Gastroesophageal sphincter (tissue), 4 donors: Measurements from ENCODE around the gene TELO2. TPM values are rescaled to one million over a fixed set of nuclear protein-coding genes. Genes with fewer than 3 reads are reported as not detected.

ENCODE experiments used
- ATAC-seq: fragments of 150-250 bp; one replicate; pipeline ENCODE4 v1.9.1; 2016; ENCODE audit warnings: mild to moderate bottlenecking, moderate library complexity
- H3K27ac ChIP-seq, 4 donors: fragments of 200-600 bp; sonication (generic) in 3 of 4; 1 replicate in 3 of 4; 2 replicates in 1 of 4; pipeline ENCODE4 v1.5.1; 2016 to 2019
- H3K27me3 ChIP-seq: fragments of 200-600 bp; sonication (generic); one replicate; pipeline ENCODE4 v1.5.1; 2019
- H3K36me3 ChIP-seq, 2 donors: fragments of 200-600 bp; sonication (generic); one replicate each; pipeline ENCODE4 v1.5.1; 2019; ENCODE audit warnings: control low read depth in 1 of 2
- H3K4me1 ChIP-seq, 3 donors: fragments of 200-600 bp; sonication (generic); 1 replicate in 2 of 3; 2 replicates in 1 of 3; pipeline ENCODE4 v1.5.1; 2016 to 2019; ENCODE audit warnings: control low read depth in 2 of 3
- H3K4me3 ChIP-seq, 2 donors: fragments of 200-600 bp; sonication (generic); one replicate each; pipeline ENCODE4 v1.5.1; 2019; ENCODE audit warnings: mild to moderate bottlenecking in 1 of 2, moderate library complexity in 1 of 2
- H3K9me3 ChIP-seq, 3 donors: fragments of 200-600 bp; sonication (generic); one replicate each; pipeline ENCODE4 v1.5.1; 2017 to 2019; ENCODE audit warnings: control low read depth in 2 of 3
- EP300 ChIP-seq: sonication (generic); formaldehyde crosslinking; IDR thresholded peaks from one replicate; pipeline ENCODE4 v1.6.1; 2017; ENCODE audit warnings: antibody characterized with exemption, mild to moderate bottlenecking
- POLR2A ChIP-seq, 2 donors: fragments of 450-650 bp; IDR thresholded peaks; one replicate each; pipeline ENCODE4 v1.6.1; 2017; ENCODE audit warnings: antibody characterized with exemption in 2 of 2, mild to moderate bottlenecking in 2 of 2, moderate library complexity in 1 of 2
- POLR2AphosphoS5 ChIP-seq: sonication (generic); formaldehyde crosslinking; IDR thresholded peaks from one replicate; pipeline ENCODE4 v1.6.1; 2017; ENCODE audit warnings: antibody characterized with exemption
- WGBS, 2 donors: methylation state at CpG; one replicate each; pipeline ENCODE4 v1.1.5; 2018; ENCODE audit warnings: low coverage in 1 of 2; 5-methylcytosine and 5-hydroxymethylcytosine counted together
- total RNA-seq, 4 donors: library from RNA; depleted of rRNA; stranded (reverse); fragments of >200 nt; gene quantifications; one replicate each; pipeline ENCODE4 v1.1.0, GENCODE V29; 2016
- TF ChIP-seq, protein P1 (sequence below), 4 experiments: fragments of 200-600 bp in 2 of 4; fragments of 450-650 bp in 2 of 4; sonication (generic) in 1 of 4; IDR thresholded peaks; one replicate each; pipeline ENCODE4 v1.5.1; 2017 to 2019; ENCODE audit warnings: antibody characterized with exemption in 4 of 4, mild to moderate bottlenecking in 2 of 4, moderate library complexity in 2 of 4

TELO2 gene
- total RNA-seq, 4 donors from 2014 or later = 10.9 to 33.9 (median 20.8) TPM

DNA sequence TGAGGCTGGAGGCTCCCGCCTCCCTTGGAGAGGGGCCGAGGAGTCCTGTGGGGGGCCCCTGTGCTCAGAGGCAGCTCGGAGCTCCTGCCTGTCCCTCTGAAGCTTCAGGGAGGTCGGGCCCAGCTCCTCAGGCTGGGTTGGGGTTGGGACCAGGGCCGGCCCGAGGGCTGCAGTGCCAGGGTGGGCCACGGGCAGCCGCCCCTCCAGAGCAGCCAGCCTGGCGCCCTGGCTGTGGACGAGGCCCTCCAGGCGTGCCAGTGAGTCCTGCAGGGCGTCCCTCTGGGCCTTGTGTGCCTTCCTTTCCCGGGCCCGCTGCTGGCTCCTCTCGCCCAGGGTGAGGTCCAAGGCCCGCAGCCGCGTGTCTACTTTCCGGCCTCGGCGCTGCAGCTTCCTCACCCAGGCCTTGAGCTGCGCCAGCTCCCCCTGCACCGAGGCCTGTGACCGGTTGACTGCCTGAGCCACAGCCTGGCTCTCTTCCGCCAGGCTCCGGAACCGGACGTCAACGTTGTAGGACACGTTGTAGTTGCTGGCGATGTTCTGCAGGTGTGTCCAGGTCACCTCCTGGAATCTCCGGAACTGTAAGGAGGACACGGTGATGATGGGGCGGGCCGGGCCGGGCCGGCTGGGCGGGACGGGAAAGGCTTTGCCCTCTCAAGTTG lies 5.6 kb upstream of the TELO2 start:
- ATAC-seq = no peak
- 93 to 97% methylated on average over 7 to 8 of the region's 39 CpGs for WGBS, 2 donors
- no peaks in the 10 kb centered on the region for H3K36me3 ChIP-seq
- peaks cover 0 to 3% (median 2%) of the 10 kb centered on the region in 3 donors for H3K4me1 ChIP-seq
- H3K27me3 ChIP-seq = no peaks in the 10 kb centered on the region
- no peak overlapping the region for H3K27ac ChIP-seq
- H3K4me3 ChIP-seq = no peak overlapping the region
- TF ChIP-seq, protein P1, sequence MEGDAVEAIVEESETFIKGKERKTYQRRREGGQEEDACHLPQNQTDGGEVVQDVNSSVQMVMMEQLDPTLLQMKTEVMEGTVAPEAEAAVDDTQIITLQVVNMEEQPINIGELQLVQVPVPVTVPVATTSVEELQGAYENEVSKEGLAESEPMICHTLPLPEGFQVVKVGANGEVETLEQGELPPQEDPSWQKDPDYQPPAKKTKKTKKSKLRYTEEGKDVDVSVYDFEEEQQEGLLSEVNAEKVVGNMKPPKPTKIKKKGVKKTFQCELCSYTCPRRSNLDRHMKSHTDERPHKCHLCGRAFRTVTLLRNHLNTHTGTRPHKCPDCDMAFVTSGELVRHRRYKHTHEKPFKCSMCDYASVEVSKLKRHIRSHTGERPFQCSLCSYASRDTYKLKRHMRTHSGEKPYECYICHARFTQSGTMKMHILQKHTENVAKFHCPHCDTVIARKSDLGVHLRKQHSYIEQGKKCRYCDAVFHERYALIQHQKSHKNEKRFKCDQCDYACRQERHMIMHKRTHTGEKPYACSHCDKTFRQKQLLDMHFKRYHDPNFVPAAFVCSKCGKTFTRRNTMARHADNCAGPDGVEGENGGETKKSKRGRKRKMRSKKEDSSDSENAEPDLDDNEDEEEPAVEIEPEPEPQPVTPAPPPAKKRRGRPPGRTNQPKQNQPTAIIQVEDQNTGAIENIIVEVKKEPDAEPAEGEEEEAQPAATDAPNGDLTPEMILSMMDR (IDR thresholded peaks at IDR 0.05) = no peak
- no peak for TF ChIP-seq POLR2A (IDR thresholded peaks at IDR 0.05)
- no peaks in the 10 kb centered on the region for H3K9me3 ChIP-seq

DNA sequence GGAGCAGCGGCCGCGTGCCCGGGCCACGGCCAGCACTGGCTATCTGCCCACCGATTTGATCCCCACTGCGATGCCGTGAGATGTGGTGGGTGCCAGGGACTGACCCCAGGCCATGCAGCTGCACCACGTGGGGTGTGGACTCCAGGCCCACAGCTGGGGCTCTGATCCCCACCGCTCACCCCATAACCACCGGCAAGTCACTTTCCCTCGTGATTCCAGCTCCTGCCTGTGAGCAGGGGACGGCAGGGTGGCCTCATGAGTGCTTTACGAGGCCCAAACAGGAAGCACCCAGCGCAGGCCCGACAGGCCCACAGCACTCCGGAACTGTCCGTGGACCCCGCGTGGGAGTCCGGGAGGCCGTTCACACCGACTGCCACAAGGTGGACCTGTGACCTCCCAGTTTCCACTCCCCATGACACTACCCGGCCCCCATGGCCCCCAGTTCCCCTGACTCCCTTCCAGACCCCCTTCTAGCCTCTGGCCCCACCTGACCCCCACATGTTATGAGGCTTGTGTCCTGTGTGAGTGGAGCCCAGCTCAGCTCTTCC lies 5.0 kb upstream of the TELO2 start:
- Histone ChIP-seq H3K4me3 (no peak overlapping the region), H3K4me1 (peaks cover 0 to 9% (median 6%) of the 10 kb centered on the region in 3 donors), H3K36me3 (no peaks in the 10 kb centered on the region), H3K9me3 (no peaks in the 10 kb centered on the region), H3K27ac (no peak overlapping the region), H3K27me3 (no peaks in the 10 kb centered on the region)
- TF ChIP-seq EP300 (no peak), POLR2A (IDR thresholded peaks at IDR 0.05) (no peak), POLR2AphosphoS5 (no peak)
- TF ChIP-seq, protein P1 (IDR thresholded peaks at IDR 0.05) = no peak
- 60 to 91% methylated on average over 1 to 7 of the region's 24 CpGs for WGBS, 2 donors
- ATAC-seq = no peak

DNA sequence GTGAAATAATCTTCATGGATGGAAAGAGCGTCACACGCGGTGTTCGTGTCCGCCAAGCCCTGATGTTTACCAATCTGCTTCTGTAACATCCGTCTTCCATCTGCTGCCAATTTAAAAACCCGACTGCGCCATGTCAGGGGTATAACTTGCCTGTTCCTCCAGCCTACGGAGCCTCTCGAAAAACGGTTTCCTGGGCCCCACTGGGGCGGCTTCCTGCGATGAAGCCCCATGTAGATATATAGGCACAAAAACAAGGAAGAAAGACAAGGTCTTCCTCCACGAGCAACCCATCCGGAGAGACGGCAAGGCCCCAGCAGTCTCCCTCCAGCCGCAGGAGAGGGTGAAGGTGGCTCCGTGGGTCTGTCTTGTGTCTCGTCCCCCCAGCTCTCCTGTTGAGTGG lies 4.5 kb upstream of the TELO2 start, which contains the start of gene PTX4:
PTX4 (minus strand) TSS at position 326 of the 400 bp plus-strand sequence; CDS start at position 291, 35 bp downstream.
- TF ChIP-seq, protein P1 (IDR thresholded peaks at IDR 0.05) = no peak
- TF ChIP-seq POLR2AphosphoS5 (no peak), EP300 (no peak), POLR2A (IDR thresholded peaks at IDR 0.05) (no peak)
- no peak for ATAC-seq
- Histone ChIP-seq H3K4me3 (no peak within 1 kb of the TSS), H3K36me3 (no peaks in the 10 kb centered on the region), H3K27ac (no peak within 1 kb of the TSS), H3K9me3 (no peaks in the 10 kb centered on the region), H3K4me1 (peaks cover 0 to 10% (median 6%) of the 10 kb centered on the region in 3 donors), H3K27me3 (no peaks in the 10 kb centered on the region)
- WGBS, 2 donors = 83 to 85% methylated on average over 11 to 18 of the region's 19 CpGs

DNA sequence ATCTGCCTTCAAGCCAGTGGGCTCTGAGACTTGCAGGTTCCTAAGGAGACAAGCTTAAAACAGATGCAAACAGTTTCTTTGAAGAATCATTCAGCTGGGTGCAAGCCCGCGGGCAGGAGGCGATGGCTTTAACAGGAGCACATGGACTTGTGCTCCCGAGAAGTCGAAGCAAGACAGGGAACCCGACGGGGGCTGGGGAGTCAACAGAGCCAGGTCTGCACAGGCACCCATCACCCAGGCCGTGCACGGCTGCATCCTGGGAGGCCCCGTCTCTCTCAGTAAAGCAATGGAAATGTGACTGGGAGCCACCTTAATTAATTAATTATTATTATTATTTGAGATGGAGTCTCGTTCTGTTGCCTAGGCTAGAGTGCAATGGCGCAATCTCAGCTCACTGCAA lies 4.1 kb upstream of the TELO2 start:
- no peak for ATAC-seq
- TF ChIP-seq POLR2A (IDR thresholded peaks at IDR 0.05) (no peak), EP300 (no peak), POLR2AphosphoS5 (no peak)
- TF ChIP-seq, protein P1 (IDR thresholded peaks at IDR 0.05) = no peak
- Histone ChIP-seq H3K9me3 (no peaks in the 10 kb centered on the region), H3K27ac (no peak overlapping the region), H3K27me3 (no peaks in the 10 kb centered on the region), H3K36me3 (no peaks in the 10 kb centered on the region), H3K4me1 (peaks cover 0 to 14% (median 9%) of the 10 kb centered on the region in 3 donors), H3K4me3 (no peak overlapping the region)
- 83 to 91% methylated on average over 2 to 12 of the region's 12 CpGs for whole genome bisulfite sequencing, 2 donors

DNA sequence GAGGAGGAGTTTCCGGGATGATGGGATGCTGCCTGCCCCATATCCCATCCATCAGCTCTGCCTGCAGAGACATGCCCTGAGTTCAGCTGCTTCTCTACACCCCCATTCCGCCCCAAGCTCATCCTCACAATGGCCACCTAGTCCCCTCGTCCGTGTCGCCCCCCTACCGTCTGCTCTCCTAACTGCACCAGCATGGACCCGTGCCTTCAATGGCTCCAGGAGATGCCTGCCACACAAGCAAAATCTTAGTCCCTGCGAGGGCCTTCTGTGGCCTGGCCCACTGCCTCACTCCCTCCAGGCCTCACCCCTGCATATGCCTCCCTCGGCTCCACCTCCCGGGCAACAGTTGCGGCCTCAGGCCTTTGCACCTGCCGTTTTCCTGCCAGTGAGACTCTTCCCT lies 1.8 kb upstream of the TELO2 start:
- ATAC-seq = no peak
- Histone ChIP-seq H3K4me1 (peaks cover 0 to 33% (median 18%) of the 10 kb centered on the region in 3 donors), H3K4me3 (no peak overlapping the region), H3K9me3 (no peaks in the 10 kb centered on the region), H3K27me3 (no peaks in the 10 kb centered on the region), H3K36me3 (peaks cover 0 to 20% of the 10 kb centered on the region in 2 donors), H3K27ac (no peak overlapping the region)
- TF ChIP-seq EP300 (no peak), POLR2AphosphoS5 (no peak), POLR2A (IDR thresholded peaks at IDR 0.05) (no peak)
- TF ChIP-seq, protein P1 (IDR thresholded peaks at IDR 0.05) = no peak
- WGBS, 2 donors = 90 to 100% methylated on average over 1 to 12 of the region's 12 CpGs
